ENCODE results near the gene MDGA2.

Gene MDGA2

GRCh38 chr14:47471075-47471474 lies 204.3 kb downstream of the MDGA2 start:
- no peak for DNase-seq

- no peak for DNase-seq
Measured at GRCh38 chr14:47466916-47467315, 208.5 kb downstream of the MDGA2 start.

- no peak for DNase-seq
Measured at GRCh38 chr14:47454025-47454424, 221.4 kb downstream of the MDGA2 start.

GRCh38 chr14:47447076-47447475 lies 228.3 kb downstream of the MDGA2 start:
- DNase-seq, result no peak

- no peak for DNase-seq
Measured at GRCh38 chr14:47442211-47442610, 233.2 kb downstream of the MDGA2 start.

GRCh38 chr14:47439953-47440352 lies 235.5 kb downstream of the MDGA2 start:
- DNase-seq, result no peak

GRCh38 chr14:47438650-47439140 lies 236.7 kb downstream of the MDGA2 start:
- DNase-seq, result no peak

- DNase-seq, result no peak
Measured at GRCh38 chr14:47435331-47435965, 240.0 kb downstream of the MDGA2 start.

- no peak for DNase-seq
Measured at GRCh38 chr14:47427629-47428028, 247.8 kb downstream of the MDGA2 start.

GRCh38 chr14:47425302-47425701 lies 250.1 kb downstream of the MDGA2 start:
- no peak for DNase-seq

- DNase-seq, result no peak
Measured at GRCh38 chr14:47422191-47422590, 253.2 kb downstream of the MDGA2 start.

- DNase-seq, result no peak
Measured at GRCh38 chr14:47411523-47411922, 263.9 kb downstream of the MDGA2 start.

GRCh38 chr14:47392326-47392725 lies 283.1 kb downstream of the MDGA2 start:
- no peak for DNase-seq

GRCh38 chr14:47390831-47391504 lies 284.4 kb downstream of the MDGA2 start:
- DNase-seq, result no peak

- no peak for DNase-seq
Measured at GRCh38 chr14:47389535-47389934, 285.9 kb downstream of the MDGA2 start.

GRCh38 chr14:47366006-47366405 lies 309.4 kb downstream of the MDGA2 start:
- no peak for DNase-seq

- no peak for DNase-seq
Measured at GRCh38 chr14:47365233-47365632, 310.2 kb downstream of the MDGA2 start.

GRCh38 chr14:47353186-47353585 lies 322.2 kb downstream of the MDGA2 start:
- no peak for DNase-seq

GRCh38 chr14:47346849-47347248 lies 328.6 kb downstream of the MDGA2 start:
- no peak for DNase-seq

GRCh38 chr14:47345016-47345415 lies 330.4 kb downstream of the MDGA2 start:
- DNase-seq, result no peak

- DNase-seq, result no peak
Measured at GRCh38 chr14:47332939-47333338, 342.5 kb downstream of the MDGA2 start.

GRCh38 chr14:47332106-47332505 lies 343.3 kb downstream of the MDGA2 start:
- DNase-seq, result no peak

- DNase-seq, result no peak
Measured at GRCh38 chr14:47328376-47328775, 347.0 kb downstream of the MDGA2 start.

- no peak for DNase-seq
Measured at GRCh38 chr14:47327336-47327735, 348.1 kb downstream of the MDGA2 start.

GRCh38 chr14:47322751-47323150 lies 352.7 kb downstream of the MDGA2 start:
- DNase-seq, result no peak
